ENCODE data around the gene PLCD4. TPM values are rescaled to one million over a fixed set of nuclear protein-coding genes. Genes with fewer than 3 reads are reported as not detected.
A peak's percentile ranks its signal among the peaks of the same experiment; 100 is the strongest.

Gene PLCD4
- total RNA-seq, 1 donor from 2014 or later: 90.2 TPM

DNA sequence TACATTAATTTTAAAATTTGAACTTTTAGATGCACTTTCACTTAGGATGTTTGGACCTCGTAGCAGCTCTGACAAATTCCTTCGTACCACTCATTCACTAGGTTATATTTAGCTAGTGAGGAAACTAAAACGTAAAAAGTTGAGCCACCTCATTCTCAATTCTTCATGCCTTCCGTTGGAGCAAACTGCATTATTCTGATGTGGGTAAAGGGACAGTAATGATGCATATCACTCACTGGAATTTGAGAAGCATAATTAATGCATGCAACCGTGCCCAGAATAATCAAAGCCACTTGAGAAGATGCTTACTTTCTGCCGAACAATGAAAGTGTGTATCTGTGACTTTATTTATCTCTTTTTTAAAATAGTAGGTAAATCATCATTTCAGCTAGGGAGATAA lies 36.8 kb upstream of the PLCD4 start:
- Mint-ChIP-seq H3K4me1 (ENCODE audit: unreplicated experiment) (peaks cover 27% of the 10 kb centered on the region), H3K27ac (ENCODE audit: unreplicated experiment) (peak overlapping the region; percentile 97), H3K4me3 (ENCODE audit: unreplicated experiment) (peak overlapping the region; percentile 97), H3K27me3 (ENCODE audit: unreplicated experiment) (peaks cover 11% of the 10 kb centered on the region), H3K9me3 (ENCODE audit: unreplicated experiment) (no peaks in the 10 kb centered on the region), H3K36me3 (ENCODE audit: low read depth, unreplicated experiment) (peaks cover 19% of the 10 kb centered on the region)
- no peak for TF ChIP-seq CTCF (IDR thresholded peaks at IDR 0.05; ENCODE audit: unreplicated experiment)
- DNase-seq (ENCODE audit: low spot score): no peak

- no peak for TF ChIP-seq CTCF (IDR thresholded peaks at IDR 0.05; ENCODE audit: unreplicated experiment)
- no peak overlapping the region for H3K27ac Mint-ChIP-seq (ENCODE audit: unreplicated experiment)
- H3K9me3 Mint-ChIP-seq (ENCODE audit: unreplicated experiment): no peaks in the 10 kb centered on the region
- H3K4me3 Mint-ChIP-seq (ENCODE audit: unreplicated experiment): no peak overlapping the region
- no peak for DNase-seq (ENCODE audit: low spot score)
- H3K27me3 Mint-ChIP-seq (ENCODE audit: unreplicated experiment): no peaks in the 10 kb centered on the region
- no peaks in the 10 kb centered on the region for H3K4me1 Mint-ChIP-seq (ENCODE audit: unreplicated experiment)
- H3K36me3 Mint-ChIP-seq (ENCODE audit: low read depth, unreplicated experiment): peaks cover 13% of the 10 kb centered on the region
These were observed 30.8 kb upstream of the PLCD4 start for GRCh38 chr2:218576854-218577253.

DNA sequence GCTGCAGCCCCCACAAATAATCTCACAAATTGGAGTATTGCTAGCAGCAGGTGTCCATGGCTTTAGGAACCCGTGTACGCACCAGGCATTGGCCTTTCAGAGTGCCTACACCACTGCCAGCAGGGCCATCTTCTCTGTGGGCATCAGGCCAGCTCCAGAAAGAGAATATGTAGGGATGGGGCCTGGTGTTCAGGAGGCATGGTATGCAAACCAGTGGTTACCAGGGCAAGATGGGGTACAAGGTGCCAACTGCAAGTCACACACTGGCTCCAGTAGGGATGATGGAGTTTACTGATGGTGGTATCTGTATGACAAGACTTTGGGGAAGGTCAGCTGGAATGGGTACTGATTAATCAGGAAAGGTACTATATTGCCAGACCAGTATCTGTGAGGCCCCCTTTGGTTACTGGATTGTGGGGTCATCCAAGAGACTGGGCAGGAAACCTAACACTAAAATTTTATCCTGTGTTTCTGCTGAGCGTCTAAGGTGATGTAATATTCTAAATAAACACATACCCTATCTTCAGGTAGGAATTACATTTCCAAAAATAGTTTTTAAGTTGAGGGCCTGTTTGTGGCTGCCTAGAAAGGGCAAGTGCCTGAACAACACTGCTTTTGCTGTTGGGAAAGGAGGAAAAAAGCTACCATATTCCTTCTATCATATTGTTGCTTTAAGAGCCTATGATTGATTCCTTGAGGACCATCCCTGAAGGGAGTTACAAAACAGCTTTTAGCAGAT lies 30.0 kb upstream of the PLCD4 start:
- Mint-ChIP-seq H3K4me3 (ENCODE audit: unreplicated experiment) (no peak overlapping the region), H3K9me3 (ENCODE audit: unreplicated experiment) (no peaks in the 10 kb centered on the region), H3K27me3 (ENCODE audit: unreplicated experiment) (no peaks in the 10 kb centered on the region), H3K4me1 (ENCODE audit: unreplicated experiment) (no peaks in the 10 kb centered on the region), H3K27ac (ENCODE audit: unreplicated experiment) (no peak overlapping the region), H3K36me3 (ENCODE audit: low read depth, unreplicated experiment) (peaks cover 13% of the 10 kb centered on the region)
- DNase-seq (ENCODE audit: low spot score): no peak
- TF ChIP-seq CTCF (IDR thresholded peaks at IDR 0.05; ENCODE audit: unreplicated experiment): no peak

DNA sequence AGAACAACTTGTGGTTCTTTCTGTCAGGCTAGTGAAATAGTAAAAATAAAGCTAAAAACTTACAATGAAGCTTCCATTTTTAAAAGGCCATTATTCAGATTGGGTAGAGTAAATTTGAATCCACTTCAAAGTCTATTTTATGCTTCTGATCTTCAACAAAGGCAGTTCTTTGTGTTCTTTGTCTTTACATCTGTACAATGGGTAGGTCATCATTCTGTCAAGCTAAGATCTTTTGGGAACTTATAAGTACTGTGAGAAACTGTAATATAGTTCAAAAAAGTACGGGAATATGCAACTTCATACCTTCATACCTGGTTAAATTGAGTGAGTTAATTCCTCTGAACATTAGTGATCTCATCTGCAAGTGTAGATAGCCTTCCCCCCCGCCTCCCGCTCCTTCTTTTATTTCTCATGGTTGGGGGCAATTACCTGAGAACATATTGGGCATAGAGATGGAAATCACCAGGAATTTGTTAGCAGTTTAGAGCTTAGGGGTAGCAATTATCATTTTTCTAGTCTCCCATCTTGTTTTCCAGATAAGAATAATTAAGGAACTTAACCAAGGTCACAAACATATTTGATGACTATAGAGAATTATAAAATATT lies 29.3 kb upstream of the PLCD4 start:
- DNase-seq (ENCODE audit: low spot score): no peak
- Mint-ChIP-seq H3K27me3 (ENCODE audit: unreplicated experiment) (no peaks in the 10 kb centered on the region), H3K4me1 (ENCODE audit: unreplicated experiment) (no peaks in the 10 kb centered on the region), H3K36me3 (ENCODE audit: low read depth, unreplicated experiment) (peaks cover 11% of the 10 kb centered on the region), H3K27ac (ENCODE audit: unreplicated experiment) (no peak overlapping the region), H3K4me3 (ENCODE audit: unreplicated experiment) (no peak overlapping the region), H3K9me3 (ENCODE audit: unreplicated experiment) (no peaks in the 10 kb centered on the region)
- no peak for TF ChIP-seq CTCF (IDR thresholded peaks at IDR 0.05; ENCODE audit: unreplicated experiment)

GRCh38 chr2:218582076-218582475 lies 25.6 kb upstream of the PLCD4 start:
- no peak for DNase-seq (ENCODE audit: low spot score)
- Mint-ChIP-seq H3K4me1 (ENCODE audit: unreplicated experiment) (no peaks in the 10 kb centered on the region), H3K27ac (ENCODE audit: unreplicated experiment) (no peak overlapping the region), H3K4me3 (ENCODE audit: unreplicated experiment) (no peak overlapping the region), H3K36me3 (ENCODE audit: low read depth, unreplicated experiment) (peaks cover 26% of the 10 kb centered on the region), H3K27me3 (ENCODE audit: unreplicated experiment) (peaks cover 1% of the 10 kb centered on the region), H3K9me3 (ENCODE audit: unreplicated experiment) (no peaks in the 10 kb centered on the region)
- TF ChIP-seq CTCF (IDR thresholded peaks at IDR 0.05; ENCODE audit: unreplicated experiment): no peak
